ENCODE results near the gene FOXP1.

- no peak for TF ChIP-seq CTCF (IDR thresholded peaks at IDR 0.05)
- no peak for TF ChIP-seq POLR2A (IDR thresholded peaks at IDR 0.05)
Measured at GRCh38 chr3:71414189-71414927, 169.2 kb downstream of the FOXP1 start.
